HG03460 (cell line): ENCODE measurements around the gene PTPRN2.

ENCODE experiments used
- ATAC-seq: cut with Tn5 transposase; IDR thresholded peaks from one replicate; pipeline ENCODE4 v1.9.1; 2021; ENCODE audit not compliant: unreplicated experiment

PTPRN2 gene

DNA sequence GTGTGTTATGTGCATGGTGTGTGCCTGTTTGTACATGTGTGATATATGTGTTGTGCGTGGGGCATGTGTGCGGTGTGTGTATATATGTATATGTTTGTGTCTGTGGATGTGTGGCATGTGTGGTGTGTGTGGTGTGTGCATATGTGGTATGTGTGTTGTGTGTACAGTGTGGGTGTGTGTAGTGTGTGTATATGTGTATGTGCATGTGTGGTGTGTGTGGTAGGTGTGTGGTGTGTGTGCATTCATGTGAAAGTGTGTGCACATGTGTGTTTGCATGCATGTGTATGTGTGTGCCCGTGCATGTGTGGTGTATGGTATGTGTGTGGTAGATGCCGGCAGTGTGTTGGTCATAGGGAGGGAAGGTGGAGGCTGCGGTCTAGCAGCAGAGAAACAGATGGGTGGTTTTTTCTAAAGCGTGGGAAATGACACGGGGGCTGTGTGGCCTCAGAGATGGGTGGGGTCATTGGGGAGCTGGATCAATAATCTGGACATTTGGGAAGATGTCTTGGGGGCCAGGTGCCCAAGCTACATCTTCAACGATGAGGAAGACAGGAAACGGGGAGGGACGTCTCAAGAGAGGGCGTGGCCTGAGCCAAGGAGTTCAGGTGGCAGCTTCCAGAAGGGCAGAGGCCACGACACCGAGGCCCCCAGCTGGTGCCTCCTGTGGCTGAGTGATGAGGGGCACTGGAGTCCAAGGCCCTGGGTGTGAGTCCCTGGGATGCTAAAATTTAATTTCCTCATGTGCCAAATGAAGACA, 769.5 kb downstream of the PTPRN2 start:
- ATAC-seq: no peak

DNA sequence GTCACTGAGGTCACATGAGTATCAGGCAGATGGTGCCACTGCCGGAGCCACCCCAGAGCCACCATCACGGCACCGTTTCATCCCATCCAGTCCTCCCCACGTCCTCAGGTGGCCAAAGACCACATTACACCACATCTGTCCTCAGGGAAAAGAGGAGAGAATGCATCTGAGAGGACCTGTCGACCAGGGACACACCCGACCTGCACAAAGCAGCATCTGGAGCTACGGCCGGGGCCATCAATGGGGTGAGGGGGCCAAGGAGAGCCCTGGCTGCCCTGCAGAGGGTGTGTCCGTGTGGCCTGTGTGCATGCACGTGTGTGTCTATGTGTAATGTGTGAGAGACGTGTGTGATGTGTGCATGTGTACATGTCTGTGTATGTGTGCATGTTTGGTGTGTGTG, 770.2 kb downstream of the PTPRN2 start:
- no peak for ATAC-seq

DNA sequence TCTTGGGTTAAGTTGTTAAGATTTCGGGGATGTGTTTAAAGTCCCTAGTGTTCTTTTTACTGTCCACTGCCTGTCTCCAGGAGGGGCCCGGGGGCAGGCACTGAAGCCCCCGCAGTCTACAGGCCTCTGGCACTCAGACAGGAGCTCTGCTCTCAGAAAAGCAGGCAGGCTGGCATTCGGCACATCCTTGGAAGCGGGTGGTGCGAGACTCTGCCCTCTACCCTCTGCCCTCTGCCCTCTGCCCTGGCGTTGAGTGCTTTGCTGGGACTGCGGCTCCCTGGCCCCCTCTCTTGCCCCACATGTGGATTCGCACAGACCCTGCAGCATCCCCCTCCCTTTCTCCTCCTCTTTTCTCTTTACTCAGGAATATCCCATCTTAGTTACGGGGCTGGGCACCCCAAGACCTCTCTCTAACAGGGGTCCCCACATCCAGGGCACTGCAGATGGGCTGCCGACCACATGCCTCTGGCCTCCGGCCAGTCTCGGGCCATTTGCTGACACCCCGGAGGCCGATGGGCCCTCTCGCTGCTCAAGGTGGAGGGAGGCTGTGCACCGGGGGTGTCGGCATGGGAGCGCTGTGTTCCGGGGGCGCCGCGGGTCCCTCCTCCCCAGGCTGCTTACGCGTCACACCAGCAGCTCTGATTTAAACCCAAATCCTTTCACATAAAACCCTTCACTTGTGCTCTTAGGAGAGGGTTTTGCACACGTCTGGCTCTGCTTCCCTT, 770.9 kb downstream of the PTPRN2 start:
- ATAC-seq: no peak

DNA sequence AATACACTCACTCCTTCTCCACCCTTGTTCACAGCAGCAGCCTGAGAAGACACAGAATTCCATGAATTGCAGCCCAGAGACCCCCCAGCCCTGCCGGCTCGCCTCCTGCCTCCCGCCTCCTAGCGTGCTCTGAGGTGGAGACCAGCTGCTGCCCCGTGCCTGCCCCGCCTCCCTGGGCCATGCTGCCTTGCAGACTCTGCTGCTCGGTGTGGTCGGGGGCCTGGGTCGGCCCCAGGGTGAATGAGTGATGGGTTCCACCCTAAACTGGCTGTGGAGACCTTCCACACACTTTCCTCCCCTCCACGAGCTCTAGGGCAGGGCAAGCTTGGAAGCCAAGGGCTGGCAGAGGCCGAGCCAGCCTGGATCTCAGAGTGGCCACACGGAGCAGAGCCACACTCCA, 771.5 kb downstream of the PTPRN2 start:
- no peak for ATAC-seq

DNA sequence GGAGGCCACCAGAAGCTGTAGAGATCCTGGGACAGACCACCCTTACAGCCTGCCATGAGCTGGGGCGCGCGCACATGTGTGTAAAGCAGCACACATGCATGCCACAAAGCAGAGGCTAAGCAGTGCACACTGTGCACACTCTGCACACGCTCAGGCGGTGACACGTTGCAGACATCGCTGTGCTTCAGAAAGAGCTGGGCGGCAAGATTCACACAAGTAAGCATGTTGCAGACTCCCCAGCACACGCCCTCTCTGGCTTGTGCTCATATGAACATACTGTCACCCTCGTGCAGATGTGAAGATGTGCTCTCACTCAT, 772.0 kb downstream of the PTPRN2 start:
- no peak for ATAC-seq

DNA sequence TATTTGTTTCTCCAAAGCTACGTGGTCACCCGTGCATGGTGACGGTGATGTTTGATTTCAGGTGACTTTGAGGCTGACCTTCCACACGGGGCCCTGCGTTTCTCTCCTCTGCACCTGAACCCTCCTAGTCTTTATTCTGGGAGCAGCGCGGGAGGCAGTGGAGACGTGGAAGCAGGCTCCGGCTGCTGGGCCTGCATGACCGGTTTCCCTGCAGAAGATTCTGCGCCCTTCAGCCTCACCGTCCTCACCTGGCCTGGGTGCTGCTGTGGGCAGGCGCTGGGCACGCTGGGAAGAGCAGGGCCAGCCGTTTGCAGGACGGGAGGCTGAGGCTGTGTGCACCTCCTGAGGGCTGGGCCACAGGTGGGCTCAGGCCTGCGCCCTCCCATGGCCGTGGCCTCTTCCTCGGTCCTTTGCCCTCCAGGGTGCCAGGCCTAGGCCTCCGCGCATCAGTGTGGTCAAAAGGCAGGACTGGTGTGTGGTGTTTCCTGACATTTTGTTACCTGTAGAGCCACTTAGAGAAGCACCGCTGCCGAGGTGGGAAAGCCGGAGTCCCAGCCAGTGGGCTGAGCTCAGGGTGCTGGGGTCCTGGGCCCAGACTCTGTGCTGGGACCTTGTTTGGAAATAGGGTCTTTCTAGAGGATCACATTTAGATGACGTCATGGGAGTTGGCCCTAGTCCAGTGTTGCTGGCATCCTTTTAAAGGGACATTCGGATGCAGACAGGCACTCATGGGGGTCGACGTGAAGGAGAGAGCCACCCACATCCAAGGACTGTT, 772.5 kb downstream of the PTPRN2 start:
- no peak for ATAC-seq

DNA sequence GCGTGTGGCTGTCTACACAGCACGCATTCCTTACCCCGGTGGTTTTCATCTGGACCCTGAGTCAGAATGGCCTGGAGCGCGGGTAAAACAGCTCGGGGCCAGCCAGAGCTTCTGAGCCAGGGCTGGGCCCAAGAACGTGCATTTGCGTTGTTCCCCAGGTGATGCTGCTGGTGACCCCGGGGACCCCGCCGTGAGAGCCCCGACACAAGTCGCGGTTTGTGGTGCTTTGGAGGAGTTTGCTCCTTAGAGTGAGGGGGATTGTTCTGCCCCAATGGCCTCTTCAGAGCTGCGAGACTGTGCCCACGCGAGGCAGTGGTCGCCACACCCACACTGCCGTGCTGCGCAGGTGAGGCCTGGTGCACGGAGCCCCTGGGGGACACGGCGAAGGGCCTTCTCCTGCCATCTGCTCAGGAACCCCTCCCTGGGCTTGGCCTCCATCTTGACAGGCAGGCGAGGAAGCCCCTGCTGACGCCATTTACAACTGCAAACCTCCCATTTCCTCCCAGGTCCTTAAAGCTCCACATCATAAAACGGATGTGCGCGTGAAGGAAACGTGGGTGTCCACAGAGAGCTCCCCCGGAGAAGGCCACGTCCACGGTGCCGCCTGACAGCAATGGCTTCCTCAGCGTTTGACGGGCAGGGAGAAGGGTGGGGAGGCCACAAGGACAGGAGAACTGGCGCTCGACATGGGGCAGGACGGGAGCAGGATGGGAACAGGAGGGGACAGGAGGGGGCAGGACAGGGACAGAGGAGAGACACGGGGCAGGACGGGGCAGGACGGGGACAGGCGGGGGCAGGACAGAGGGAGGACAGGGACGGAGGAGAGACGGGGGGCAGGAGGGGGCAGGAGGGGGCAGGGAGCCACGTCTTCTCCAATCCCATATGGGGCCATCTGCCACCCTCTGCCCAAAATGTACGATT, 773.6 kb downstream of the PTPRN2 start:
- no peak for ATAC-seq

DNA sequence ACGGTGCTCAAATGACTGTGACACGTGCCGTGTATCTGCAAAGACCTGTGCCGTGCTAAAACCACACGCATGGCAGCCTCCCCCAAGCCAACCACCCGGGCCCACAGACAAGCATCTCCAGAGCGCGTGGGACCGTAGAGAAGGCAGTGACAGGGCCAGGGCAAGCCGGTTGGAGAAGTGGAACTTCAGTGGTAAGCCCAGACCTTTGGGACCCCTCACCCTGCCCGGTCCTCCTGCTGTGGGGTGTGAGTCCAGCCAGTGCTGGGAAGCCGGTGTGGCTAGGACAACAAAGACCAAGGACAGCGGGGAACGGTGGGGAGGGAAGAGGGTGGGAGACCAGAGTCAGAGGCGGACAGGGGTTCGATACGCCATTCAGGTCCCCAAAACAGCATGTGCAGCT, 774.6 kb downstream of the PTPRN2 start:
- no peak for ATAC-seq

DNA sequence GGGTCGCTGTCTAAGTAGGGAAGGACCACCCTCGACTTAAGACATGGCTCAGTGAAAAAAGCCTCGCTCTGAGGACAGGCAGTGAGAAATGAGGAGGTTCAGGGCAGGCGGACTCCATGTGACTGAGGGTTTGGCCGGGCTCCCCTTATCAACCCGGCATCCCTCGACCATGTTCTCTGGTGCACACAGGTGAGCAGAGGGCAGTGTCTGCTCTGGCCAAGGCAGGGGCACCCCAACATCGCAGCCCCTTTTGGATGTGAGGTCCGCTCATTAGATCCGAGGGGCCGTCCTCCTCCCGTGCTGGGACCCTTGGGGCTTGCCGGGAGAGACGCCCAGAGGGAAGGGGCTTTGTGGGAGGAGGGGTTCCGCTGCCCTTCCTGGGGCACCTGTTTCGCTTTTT, 775.7 kb downstream of the PTPRN2 start:
- no peak for ATAC-seq

DNA sequence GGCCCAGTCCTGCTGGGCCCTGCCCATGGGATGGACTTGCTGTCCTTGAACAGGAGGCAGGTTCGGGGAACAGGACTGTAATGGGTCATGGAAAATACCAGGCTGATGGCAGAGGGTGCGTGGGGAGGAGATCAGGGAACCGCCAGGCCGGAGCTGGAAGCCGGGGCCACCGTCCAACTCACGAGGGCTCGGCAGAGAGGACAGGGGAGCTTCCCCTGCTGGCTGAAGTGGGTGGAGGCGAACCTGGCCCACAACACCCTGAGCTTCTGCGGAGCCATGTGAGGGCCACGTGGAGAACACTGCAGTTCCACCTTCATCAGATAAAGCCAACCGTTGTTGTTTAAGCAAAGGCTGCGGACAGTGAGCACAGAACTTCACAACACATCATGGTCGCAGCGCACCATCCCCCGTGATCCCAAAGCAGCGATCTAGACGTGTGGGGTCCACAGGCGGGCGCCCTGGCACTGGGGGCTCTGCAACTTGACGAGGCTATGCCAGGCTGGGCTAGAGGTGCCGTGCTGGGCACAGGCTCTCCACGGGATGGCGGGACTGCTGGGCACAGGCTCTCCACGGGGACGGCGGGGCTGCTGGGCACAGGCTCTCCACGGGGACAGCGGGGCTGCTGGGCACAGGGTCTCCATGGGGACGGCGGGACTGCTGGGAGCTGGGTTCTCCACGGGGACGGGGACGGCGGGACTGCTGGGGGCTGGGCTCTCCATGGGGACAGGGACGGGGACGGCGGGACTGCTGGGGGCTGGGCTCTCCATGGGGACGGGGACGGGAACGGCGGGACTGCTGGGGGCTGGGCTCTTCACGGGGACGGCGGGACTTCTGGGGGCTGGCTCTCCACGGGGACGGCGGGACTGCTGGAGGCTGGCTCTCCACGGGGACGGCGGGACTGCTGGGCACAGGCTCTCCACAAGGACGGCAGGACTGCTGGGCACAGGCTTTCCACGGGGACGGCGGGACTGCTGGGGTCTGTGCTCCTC, 777.5 kb downstream of the PTPRN2 start:
- ATAC-seq: no peak

DNA sequence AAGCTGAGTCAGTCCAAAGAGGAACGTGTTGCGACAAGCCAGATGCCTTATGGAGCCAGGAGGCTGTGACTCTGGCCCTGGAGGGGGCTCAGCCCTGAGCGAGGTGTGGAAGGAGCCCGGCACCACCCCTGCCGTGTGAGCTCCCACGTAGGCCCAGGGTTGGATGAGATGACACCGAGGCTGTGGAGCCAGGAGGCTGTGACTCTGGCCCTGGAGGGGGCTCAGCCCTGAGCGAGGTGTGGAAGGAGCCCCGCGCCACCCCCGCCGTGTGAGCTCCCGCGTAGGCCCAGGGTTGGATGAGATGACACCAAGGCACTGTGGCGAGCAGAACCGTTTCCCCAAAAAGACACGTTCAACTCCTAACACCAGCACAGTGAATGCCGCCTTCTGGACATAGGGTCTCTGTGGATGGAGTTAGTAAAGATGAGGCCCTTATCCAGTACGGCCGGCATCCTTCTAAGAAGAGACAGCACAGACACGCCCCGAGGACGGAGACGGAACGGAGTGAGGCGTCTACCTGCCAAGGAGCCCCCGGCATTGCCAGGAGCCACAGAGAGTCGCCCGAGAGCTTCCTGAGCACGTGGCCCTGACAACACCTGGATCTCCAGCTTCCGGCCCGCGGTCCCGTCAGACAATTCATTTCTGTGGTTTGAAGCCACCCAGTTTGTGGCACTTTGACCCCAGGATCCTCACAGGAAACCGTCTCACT, 778.3 kb downstream of the PTPRN2 start:
- no peak for ATAC-seq

DNA sequence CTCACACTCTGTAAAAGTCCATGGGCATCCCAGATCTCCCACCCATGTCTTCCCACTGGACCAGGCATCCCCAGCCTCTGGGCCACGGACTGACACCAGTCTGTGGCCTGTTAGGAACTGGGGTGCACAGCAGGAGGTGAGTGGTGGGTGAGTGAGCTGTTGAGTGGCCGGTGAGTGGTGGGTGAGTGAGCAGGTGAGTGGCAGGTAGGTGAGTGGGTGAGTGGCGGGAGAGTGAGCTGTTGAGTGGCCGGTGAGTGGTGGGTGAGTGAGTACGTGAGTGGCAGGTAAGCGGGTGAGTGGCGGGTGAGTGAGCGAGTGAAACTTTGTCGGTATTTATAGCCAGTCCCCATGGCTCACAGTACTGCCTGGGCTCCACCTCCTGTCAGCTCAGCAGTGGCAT, 779.6 kb downstream of the PTPRN2 start:
- ATAC-seq: no peak

DNA sequence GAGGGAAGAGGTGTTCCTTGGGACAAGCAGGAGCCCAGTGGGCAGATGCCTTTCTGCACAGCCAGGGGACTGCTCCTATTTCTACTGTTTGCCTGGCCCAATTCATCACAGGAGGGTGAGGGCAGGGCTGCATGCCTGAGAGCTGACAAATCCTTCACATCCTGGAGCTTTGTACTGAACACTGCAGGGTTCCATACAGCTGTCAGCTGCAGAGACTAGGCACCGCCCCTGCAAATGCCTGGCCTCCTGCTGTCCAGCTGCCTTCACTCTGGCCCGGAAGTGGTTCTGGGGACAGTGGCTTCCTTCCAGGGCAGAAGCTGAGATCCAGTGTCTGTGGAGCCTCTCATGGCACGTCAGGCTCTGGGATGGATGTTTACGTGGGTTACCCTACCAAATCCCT, 780.1 kb downstream of the PTPRN2 start:
- ATAC-seq: no peak

DNA sequence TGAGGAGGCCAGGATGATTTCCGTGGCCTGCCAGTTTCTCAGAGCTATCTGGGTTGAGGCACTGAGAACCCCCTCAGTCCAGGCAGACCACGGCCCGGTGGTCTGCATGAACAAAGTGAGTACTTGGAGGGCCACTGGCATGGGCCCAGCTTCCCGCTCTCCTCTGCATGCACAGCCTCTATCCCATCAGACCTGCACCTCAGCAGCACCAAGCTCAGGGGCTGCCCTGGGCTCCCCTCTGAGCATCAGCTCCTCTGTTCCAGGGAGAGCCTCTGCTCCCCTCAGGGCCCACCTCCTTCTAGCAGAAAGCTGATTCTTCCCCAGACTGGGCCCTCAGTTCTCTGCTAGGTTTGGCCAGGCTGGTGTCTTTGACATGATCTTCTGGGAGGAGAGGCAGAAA, 780.9 kb downstream of the PTPRN2 start:
- ATAC-seq: no peak

DNA sequence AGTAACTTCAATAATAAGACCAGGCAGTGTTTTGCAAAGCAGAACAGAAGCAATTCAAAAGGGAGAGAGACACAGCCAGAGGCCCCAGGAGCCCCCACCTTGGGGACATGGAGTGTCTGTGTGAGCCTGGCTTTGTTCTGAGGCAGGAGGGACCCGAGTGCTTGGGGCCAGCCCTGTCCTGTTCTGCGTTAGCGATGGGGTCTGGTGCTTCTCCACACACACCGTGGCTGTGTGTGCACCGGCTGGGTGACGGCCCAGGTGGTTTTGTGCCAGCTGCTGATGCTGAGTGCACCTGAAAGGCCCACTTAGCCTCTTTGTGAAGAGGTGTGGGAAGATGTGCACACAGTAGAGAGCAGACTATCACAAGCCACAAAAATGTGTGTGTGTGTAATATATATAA, 781.9 kb downstream of the PTPRN2 start:
- ATAC-seq: no peak

DNA sequence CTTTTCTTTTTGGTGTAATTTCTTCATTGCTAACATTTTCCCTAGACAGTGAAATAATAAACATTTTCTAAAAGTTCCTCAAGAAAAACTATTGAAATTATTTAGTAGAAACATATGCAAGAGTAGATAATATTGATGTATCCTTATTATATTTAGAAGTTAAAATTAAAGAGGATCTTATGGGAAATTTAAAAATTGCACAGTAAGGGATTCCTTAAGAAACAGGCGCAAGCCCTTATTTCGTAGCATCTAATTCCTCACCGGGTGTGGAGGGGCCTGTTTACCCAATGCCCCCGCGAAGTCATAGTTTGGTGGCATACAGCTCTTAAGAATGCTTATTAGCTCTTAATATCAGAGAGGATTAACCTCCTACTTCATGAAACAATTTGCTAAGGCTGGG, 783.7 kb downstream of the PTPRN2 start:
- ATAC-seq: no peak

DNA sequence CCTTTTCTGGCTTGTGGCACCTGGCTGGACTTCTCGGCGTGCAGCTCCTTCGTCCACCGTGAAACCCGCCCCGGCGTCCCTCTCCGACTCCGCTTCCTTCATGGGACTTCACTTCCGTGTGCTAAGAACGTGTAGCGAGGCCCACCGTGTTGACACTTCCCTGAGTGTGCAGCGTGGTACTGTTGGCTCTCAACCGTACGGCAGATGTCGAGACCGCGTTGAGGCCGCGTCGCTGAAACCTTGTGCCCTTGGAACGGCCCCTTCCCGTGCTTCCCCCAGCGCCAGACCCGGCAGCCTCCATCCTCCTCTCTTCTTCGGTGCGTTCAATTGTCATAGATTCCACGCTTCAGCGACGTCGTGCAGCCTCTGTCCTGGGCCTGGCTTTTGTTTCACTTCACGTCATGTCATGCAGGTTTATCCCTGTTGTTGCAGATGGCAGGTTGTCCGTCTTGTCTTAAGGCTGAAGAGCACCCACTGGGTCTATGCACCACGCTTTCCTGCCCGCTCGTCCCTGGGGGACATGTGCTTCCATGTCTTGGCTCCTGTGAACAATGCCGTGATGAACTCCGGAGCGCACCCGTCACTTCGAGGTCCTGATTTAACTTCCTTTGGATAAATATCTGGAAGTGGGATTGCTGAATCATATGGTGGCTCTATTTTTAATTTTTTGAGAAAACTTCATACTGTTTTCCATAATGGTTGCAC, 785.5 kb downstream of the PTPRN2 start:
- no peak for ATAC-seq

DNA sequence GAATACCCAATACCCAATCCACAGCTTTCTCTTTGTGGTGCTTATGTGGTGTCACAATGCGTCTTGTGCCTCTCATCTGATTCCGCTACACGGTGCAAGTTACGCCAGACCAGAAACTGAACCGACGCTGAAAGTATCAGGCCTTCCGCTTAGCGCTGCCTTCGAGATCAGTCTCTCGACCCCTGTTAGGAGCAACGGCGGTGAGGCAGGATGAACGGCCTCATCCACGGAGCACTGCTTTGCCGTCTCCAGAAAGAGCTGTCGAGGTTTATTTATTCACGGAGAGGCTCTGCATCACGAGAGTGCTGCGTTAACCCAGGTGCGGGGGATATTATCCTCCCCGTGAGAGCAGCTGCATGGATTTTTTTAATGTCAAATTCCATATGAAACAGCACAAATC, 786.5 kb downstream of the PTPRN2 start:
- no peak for ATAC-seq

DNA sequence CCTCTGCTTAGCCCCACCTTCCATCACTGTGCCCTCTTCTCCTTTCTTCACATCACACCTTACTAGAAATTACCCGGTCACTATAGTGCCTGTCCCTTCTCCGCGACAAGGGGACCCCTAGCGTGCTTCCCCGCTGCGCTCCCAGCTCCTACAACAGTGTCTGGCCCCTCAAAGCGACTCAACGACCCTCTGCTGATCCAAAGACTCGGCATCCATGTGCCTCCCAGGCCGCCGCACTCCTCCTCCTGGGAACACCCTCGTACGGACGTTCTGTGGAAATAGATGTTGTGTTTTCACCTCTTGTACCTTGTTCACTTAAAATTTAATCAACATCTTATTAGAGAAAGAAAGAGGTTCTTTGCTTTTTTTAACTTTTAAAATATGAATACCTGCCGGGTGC, 787.3 kb downstream of the PTPRN2 start:
- ATAC-seq: no peak
